Tibial artery (tissue), 4 donors: ENCODE data around the gene SLC25A20.

Source experiments
- DNase-seq, 2 donors: peaks; one replicate each; pipeline ENCODE4 v3.0.0-alpha.2; 2019
- H3K27ac ChIP-seq, 2 donors: fragments of 200-600 bp; sonication (generic) in 1 of 2; 1 replicate in 1 of 2; 2 replicates in 1 of 2; pipeline ENCODE4 v1.5.1; 2018 to 2019; ENCODE audit warnings: mild to moderate bottlenecking in 1 of 2
- H3K27me3 ChIP-seq, 2 donors: fragments of 200-600 bp; sonication (generic) in 1 of 2; one replicate each; pipeline versions ENCODE4 v1.5.1 to v1.6.0; 2016 to 2019
- H3K36me3 ChIP-seq, 3 donors: fragments of 200-600 bp; sonication (generic) in 2 of 3; one replicate each; pipeline ENCODE4 v1.5.1; 2016 to 2019; ENCODE audit warnings: mild to moderate bottlenecking in 2 of 3
- H3K4me1 ChIP-seq, 4 donors: fragments of 200-600 bp; sonication (generic) in 2 of 4; 1 replicate in 3 of 4; 2 replicates in 1 of 4; pipeline ENCODE4 v1.5.1; 2016 to 2019
- H3K4me3 ChIP-seq, 2 donors: fragments of 200-600 bp; sonication (generic) in 1 of 2; 1 replicate in 1 of 2; 2 replicates in 1 of 2; pipeline ENCODE4 v1.5.1; 2018 to 2019; ENCODE audit warnings: mild to moderate bottlenecking in 2 of 2
- H3K9me3 ChIP-seq, 3 donors: fragments of 200-600 bp; sonication (generic) in 1 of 3; one replicate each; pipeline ENCODE4 v1.5.1; 2016 to 2019
- intact Hi-C: fragments of 100-400 bp; cut with DNase I; formaldehyde crosslinking; loops from one replicate; pipeline ENCODE4 v1.15.0; 2023; ENCODE audit warnings: low total_unique reads
- TF ChIP-seq, protein P1 (sequence below), 2 experiments: fragments of 200-600 bp in 1 of 2; fragments of 450-650 bp in 1 of 2; IDR thresholded peaks; one replicate each; pipeline ENCODE4 v1.5.1; 2017 to 2019; ENCODE audit warnings: antibody characterized with exemption in 2 of 2, mild to moderate bottlenecking in 1 of 2, moderate library complexity in 1 of 2

Gene SLC25A20

DNA sequence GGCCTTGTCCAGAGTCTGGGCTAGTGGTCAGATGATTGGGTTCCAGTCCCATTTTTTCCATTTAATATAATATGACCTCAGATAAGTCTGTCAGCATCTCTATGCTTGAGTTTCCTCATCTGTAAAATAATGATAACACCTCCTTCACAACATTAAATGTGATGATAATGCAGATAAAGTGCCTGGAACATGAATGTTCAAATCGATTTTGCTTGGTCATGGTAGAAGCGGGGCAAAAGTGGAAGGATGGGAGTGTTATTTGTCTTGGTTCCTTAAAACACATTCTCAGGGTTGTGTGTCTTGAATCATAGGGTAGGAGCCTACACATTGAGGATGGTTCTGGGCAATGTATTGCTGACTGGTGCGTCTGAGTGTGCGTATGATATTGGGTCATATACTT lies 36.8 kb upstream of the SLC25A20 start:
- no peak for DNase-seq
- TF ChIP-seq, protein P1, sequence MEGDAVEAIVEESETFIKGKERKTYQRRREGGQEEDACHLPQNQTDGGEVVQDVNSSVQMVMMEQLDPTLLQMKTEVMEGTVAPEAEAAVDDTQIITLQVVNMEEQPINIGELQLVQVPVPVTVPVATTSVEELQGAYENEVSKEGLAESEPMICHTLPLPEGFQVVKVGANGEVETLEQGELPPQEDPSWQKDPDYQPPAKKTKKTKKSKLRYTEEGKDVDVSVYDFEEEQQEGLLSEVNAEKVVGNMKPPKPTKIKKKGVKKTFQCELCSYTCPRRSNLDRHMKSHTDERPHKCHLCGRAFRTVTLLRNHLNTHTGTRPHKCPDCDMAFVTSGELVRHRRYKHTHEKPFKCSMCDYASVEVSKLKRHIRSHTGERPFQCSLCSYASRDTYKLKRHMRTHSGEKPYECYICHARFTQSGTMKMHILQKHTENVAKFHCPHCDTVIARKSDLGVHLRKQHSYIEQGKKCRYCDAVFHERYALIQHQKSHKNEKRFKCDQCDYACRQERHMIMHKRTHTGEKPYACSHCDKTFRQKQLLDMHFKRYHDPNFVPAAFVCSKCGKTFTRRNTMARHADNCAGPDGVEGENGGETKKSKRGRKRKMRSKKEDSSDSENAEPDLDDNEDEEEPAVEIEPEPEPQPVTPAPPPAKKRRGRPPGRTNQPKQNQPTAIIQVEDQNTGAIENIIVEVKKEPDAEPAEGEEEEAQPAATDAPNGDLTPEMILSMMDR (IDR thresholded peaks at IDR 0.05): no peak
- H3K9me3 ChIP-seq: no peaks in the 10 kb centered on the region
- H3K4me3 ChIP-seq: no peak overlapping the region
- peaks cover 6 to 26% (median 14%) of the 10 kb centered on the region in 3 donors for H3K36me3 ChIP-seq
- H3K4me1 ChIP-seq: peaks cover 0 to 14% (median 5%) of the 10 kb centered on the region in 4 donors
- no peaks in the 10 kb centered on the region for H3K27me3 ChIP-seq
- intact Hi-C loops: no loop called here
- no peak overlapping the region for H3K27ac ChIP-seq

DNA sequence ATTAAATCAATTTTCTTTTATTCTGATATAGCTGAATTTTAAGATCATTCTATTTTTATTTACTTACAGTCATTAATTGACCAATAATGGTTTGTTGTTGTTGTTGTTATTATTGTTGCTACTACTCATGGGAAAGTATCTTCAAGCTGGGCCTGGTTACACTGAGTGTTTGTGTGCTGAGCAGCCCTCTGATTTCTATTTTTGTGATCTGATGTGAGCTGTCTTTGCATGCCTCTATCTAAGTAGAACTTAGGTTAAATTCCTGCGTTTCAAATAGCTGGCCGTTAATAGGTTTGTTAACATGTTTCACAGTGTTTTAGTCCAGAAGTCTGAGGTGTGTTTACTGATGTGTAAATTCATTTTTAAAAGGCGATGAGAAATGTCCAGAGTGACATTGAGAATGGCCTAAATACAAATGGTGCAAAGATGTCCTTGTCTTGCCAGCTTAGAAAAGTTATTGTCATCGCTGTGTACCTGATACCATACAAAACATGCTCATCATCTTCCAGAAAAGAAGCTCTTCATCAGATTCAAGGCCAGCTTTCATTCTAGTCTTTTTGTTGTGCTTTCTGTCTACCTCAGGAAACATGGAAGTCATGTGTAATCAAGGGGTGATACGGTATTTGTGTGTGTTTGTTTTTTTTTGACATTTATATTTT lies 35.8 kb upstream of the SLC25A20 start:
- Histone ChIP-seq H3K27me3 (no peaks in the 10 kb centered on the region), H3K27ac (no peak overlapping the region), H3K36me3 (peaks cover 6 to 30% (median 14%) of the 10 kb centered on the region in 3 donors), H3K4me3 (no peak overlapping the region), H3K4me1 (peaks cover 0 to 23% (median 13%) of the 10 kb centered on the region in 4 donors), H3K9me3 (no peaks in the 10 kb centered on the region)
- TF ChIP-seq, protein P1 (IDR thresholded peaks at IDR 0.05): no peak
- DNase-seq: no peak
- intact Hi-C loops: no loop called here

DNA sequence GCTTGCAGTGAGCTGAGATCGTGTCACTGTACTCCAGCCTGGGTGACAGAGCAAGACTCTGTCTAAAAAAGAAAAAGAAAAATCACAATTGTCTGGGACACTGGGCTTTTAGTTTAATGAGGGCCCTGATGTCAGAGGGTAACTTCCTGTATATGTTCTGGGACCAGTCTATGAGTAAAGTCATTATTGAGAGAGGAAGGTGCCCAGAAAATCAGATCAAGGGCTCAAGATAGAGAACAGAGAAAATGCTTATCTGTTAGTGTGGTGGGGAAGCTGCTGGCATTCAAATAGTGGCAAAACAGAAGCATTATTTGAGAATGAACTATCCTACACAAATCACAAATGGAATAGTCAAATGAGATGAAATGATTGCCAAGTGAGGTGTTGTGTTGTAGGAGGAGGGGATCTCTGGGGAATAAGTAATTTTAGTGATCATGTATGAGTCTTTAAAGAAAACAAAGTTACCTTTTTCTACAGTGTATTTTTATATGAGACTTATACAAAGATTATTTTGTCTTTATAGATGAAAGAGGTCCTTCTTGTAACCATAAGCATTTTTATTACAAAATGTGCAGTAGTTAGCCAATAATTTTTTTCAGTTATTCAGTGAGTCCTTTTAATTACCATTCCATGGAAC lies 33.4 kb upstream of the SLC25A20 start:
- peaks cover 22 to 54% (median 24%) of the 10 kb centered on the region in 3 donors for H3K36me3 ChIP-seq
- TF ChIP-seq, protein P1 (IDR thresholded peaks at IDR 0.05): no peak
- H3K4me1 ChIP-seq: peaks cover 0 to 45% (median 28%) of the 10 kb centered on the region in 4 donors
- no peak for DNase-seq
- H3K9me3 ChIP-seq: no peaks in the 10 kb centered on the region
- H3K27ac ChIP-seq: no peak overlapping the region
- intact Hi-C loops: no loop called here
- no peaks in the 10 kb centered on the region for H3K27me3 ChIP-seq
- H3K4me3 ChIP-seq: no peak overlapping the region

DNA sequence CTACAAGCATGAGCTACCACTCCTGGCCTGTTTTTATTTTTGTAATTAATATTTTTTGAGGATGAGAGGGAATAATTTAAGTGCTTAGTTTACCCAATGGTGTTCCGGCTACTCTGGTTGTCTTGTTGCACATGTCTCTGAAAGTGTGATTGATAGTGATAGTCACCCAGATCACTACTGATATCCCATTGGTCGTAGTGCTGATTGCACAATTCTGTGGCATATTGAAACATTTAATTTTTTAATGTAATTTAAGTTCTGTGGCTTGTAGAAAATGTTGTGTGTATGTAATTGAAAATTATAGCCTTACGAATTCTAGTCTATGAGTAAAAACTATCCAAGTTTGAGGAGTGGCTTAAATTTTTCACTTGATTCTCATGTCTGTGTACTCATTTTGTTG lies 31.9 kb upstream of the SLC25A20 start:
- Histone ChIP-seq H3K36me3 (peaks cover 30 to 58% (median 35%) of the 10 kb centered on the region in 3 donors), H3K4me3 (no peak overlapping the region), H3K27ac (no peak overlapping the region), H3K4me1 (peaks cover 0 to 52% (median 36%) of the 10 kb centered on the region in 4 donors), H3K27me3 (no peaks in the 10 kb centered on the region), H3K9me3 (no peaks in the 10 kb centered on the region)
- TF ChIP-seq, protein P1 (IDR thresholded peaks at IDR 0.05): no peak
- no peak for DNase-seq
- intact Hi-C loops: no loop called here

DNA sequence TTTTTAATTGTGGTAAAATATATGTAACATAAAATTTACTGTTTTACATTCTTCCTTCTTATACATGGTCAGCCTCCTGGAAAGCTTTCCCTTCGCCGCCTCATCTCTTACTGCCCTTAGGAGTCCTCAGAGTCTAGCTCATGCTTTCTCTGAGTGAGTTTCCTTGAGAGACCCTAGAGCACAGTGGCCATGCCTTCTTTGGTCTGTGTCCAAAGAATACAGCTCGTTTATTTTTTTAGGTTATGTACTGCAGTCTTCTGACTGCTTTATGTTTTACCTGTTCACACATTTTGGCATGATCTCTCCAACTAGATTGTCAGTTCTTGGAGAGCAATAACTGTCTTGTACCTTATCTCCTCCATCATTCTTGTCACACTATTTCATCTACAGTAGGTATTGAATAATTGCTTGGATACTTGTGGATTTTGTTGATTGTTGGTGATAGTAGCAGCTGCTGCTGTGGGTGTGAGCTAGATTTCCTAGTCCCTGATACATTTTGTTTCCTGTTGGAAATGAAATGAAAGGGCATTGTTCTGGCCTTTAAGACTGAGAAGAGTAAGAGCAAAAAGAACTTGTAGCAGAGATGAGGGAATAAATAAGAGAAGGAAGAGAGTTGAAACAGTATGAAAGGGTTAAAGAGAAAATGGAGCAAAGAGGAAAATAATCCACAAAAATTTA lies 30.8 kb upstream of the SLC25A20 start:
- no peaks in the 10 kb centered on the region for H3K9me3 ChIP-seq
- H3K4me1 ChIP-seq: peaks cover 0 to 52% (median 36%) of the 10 kb centered on the region in 4 donors
- no peak overlapping the region for H3K4me3 ChIP-seq
- intact Hi-C loops: no loop called here
- H3K27me3 ChIP-seq: no peaks in the 10 kb centered on the region
- peaks cover 38 to 65% (median 46%) of the 10 kb centered on the region in 3 donors for H3K36me3 ChIP-seq
- no peak overlapping the region for H3K27ac ChIP-seq
- TF ChIP-seq, protein P1 (IDR thresholded peaks at IDR 0.05): no peak
- no peak for DNase-seq
